Adipose tissue (tissue), 3 donors: Measurements from ENCODE around the gene IFNL2. TPM values are rescaled to one million over a fixed set of nuclear protein-coding genes. Genes with fewer than 3 reads are reported as not detected.
"Not testable (repeated sequence)": the region's sequence is repeated elsewhere in the genome, so short reads cannot be mapped to it uniquely, and the experiment has no call there.

ENCODE experiments used
- H3K27ac ChIP-seq: one replicate; pipeline ENCODE4 v1.5.1; 2013; ENCODE audit warnings: low read depth, low read length
- WGBS, 3 donors: extraction: QIAGEN DNeasy Blood & Tissue Kit; methylation state at CpG; one replicate each; pipeline ENCODE4 v1.1.7; 2013; 5-methylcytosine and 5-hydroxymethylcytosine counted together
- polyA plus RNA-seq, 3 donors: library from polyadenylated mRNA; stranded (reverse); fragments of 200-250 nt; gene quantifications; one replicate each; pipeline ENCODE4 v1.2.3, GENCODE V29; 2013
- donor health status: healthy with polysubstance abuse.
- donor health status: Bipolar disorder and iron deficiency.
- donor health status: healthy.

Gene IFNL2
- polyA plus RNA-seq, 3 donors = not detected

DNA sequence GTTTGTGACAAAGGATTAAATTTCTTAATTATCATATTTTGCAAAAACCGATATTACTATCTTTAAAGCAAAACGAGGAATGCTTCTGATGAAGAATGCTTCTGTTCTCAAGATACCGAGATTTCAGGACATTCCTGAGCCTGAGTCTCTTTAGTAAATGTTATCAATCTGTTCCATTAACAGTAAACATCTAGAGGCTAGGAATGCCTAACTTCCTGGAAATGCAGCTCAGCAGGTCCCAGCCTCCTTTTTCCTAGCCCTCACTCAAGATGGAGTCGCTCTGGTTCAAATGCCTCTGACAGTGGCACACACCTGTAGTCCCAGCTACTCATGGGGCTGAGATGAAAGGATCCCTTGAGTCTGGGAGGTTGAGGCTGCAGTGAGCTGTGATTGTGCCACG is 17.1 kb upstream of the IFNL2 start:
- 78 to 88% (median 81%) methylated on average over 5 of the region's 5 CpGs for WGBS, 3 donors
- H3K27ac ChIP-seq = no peak overlapping the region

DNA sequence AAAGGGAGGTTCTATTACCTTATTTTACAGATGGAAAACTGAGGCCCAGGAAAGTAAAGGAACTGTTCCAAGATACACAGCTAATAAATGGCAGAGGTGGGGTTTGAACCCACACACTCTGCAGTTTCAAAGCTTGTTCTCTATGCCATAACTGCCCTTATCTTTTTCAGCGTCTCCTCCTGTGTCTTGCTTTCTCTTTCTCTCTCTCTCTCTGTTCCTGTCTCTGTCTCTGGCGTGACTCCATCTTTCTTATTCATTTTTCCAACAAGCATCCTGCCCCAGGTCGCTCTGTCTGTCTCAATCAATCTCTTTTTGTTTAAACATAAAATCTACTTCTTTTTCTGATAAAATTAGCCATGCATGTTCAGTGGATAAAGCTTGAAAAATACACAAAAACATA is 16.4 kb upstream of the IFNL2 start:
- no peak overlapping the region for H3K27ac ChIP-seq
- 33 to 76% (median 39%) methylated on average over 3 of the region's 3 CpGs for WGBS, 3 donors

DNA sequence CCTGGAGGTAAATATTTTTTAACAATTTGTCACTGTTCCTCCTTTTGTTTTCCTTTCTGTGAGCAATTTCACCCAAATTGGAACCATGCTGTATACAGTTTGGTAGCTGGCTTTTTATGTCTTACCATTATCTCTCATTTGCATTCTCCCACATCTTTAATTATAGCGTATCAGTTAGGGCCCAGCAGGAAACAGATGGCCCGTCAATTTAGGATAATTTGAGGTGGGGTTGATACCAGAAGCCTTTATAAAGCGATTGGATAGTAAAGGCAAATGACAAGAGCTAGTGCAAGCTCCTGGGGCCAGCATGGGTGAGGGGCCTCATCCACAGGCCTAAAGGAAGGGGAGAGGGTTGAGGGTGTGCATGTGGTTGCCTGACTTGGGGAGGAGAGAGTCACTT is 15.7 kb upstream of the IFNL2 start:
- 30 to 80% (median 38%) methylated on average over 3 of the region's 3 CpGs for WGBS, 3 donors
- no peak overlapping the region for H3K27ac ChIP-seq

DNA sequence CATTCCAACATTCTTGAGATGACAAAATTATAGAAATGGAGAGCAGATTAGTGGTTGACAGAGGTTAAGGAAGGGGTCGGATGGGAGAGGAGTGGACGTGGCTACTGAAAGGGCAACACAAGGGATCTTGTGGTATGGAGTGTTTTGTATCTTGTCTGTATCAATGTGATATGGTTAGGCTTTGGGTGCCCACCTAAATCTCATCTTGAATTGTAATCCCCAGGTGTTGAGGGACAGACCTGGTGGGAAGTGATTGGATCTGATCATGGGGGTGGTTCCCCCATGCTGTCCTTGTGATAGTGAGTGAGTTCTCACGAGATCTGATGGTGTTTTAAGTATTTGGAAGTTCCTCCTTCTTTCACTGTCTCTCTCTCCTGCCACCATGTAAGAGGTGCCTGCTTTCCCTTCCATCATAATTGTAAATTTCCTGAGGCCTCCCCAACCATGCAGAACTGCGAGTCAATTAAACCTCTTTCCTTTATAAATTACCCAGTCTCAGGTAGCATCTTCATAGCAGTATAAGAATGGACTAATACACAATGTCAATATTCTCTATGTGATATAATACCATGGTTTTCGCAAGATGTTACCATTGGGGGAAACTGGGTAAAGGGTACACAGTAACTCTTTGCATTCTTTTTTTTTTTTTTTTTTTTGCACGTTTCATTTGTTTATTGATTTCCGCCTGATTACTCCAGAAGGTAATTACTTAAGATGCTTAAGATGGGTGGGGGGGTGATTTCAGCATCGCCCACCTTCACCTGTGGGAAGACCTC is 14.6 kb upstream of the IFNL2 start:
- 76 to 87% (median 85%) methylated on average over 8 of the region's 8 CpGs for WGBS, 3 donors
- no peak overlapping the region for H3K27ac ChIP-seq

- WGBS, 3 donors = 86 to 89% (median 86%) methylated on average over 29 of the region's 29 CpGs
These were observed 13.5 kb upstream of the IFNL2 start for GRCh38 chr19:39254531-39255345.

GRCh38 chr19:39257227-39257626 is 11.0 kb upstream of the IFNL2 start:
- 94 to 99% (median 95%) methylated on average over 4 of the region's 4 CpGs for WGBS, 3 donors
- H3K27ac ChIP-seq = no peak overlapping the region

More at GRCh38 chr19:39254531-39255345, 13.5 kb upstream of the IFNL2 start:
- no peak overlapping the region for H3K27ac ChIP-seq

GRCh38 chr19:39261704-39262103 is 6.5 kb upstream of the IFNL2 start:
- H3K27ac ChIP-seq = no peak overlapping the region
- 76 to 91% (median 81%) methylated on average over 3 of the region's 3 CpGs for WGBS, 3 donors

GRCh38 chr19:39262496-39262895 is 5.7 kb upstream of the IFNL2 start:
- WGBS, 3 donors = 87 to 93% (median 91%) methylated on average over 4 of the region's 4 CpGs
- H3K27ac ChIP-seq = no peak overlapping the region

DNA sequence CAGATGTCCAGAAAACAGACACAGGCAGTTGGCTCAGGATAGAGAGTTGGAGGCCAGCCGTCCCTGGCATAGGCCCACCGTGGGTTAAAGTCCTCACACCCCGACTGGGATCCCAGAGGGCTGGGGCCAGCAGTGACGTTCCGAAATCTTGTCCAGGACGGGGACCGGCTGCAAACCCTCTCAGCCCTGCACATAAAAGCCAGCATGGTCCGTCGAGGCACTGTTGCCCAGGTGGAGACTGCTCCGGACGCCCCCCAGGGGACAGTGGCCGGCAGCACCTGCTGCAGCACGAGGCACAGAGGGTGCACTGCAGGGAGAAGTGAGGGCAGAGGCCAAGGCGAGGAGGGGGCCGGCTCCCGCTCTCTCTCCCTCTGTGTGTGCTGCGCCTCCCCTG is 4.3 kb upstream of the IFNL2 start:
- 12 to 26% (median 17%) methylated on average over 16 to 17 of the region's 17 CpGs for WGBS, 3 donors

GRCh38 chr19:39264306-39265290 is 3.6 kb upstream of the IFNL2 start:
- H3K27ac ChIP-seq = no peak overlapping the region
- 4 to 15% (median 7%) methylated on average over 89 to 102 of the region's 102 CpGs for WGBS, 3 donors

More for the DNA sequence above, 4.3 kb upstream of the IFNL2 start:
- no peak overlapping the region for H3K27ac ChIP-seq

- H3K27ac ChIP-seq = no peak overlapping the region
- 22 to 68% (median 40%) methylated on average over 34 to 39 of the region's 39 CpGs for WGBS, 3 donors
These were observed 2.8 kb upstream of the IFNL2 start for GRCh38 chr19:39265321-39265916.

- H3K27ac ChIP-seq = not testable (repeated sequence)
- WGBS, 3 donors = 69 to 91% (median 83%) methylated on average over 7 to 10 of the region's 10 CpGs
These were observed 481 bp downstream of the IFNL2 start for GRCh38 chr19:39268531-39269223.

DNA sequence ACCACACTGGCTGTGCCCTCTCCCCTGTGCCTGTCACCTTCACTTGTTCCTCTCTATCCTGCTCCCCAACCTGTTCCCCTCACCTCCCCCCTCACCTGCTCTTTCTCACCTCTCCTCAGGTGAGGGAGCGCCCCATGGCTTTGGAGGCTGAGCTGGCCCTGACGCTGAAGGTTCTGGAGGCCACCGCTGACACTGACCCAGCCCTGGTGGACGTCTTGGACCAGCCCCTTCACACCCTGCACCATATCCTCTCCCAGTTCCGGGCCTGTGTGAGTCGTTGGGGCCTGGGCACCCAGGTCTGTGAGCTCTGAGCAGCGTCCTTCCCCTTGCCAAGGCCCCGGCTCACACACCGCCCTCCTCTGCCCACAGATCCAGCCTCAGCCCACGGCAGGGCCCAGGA is 1.2 kb downstream of the IFNL2 start:
- 75 to 76% (median 76%) methylated on average over 7 to 10 of the region's 10 CpGs for WGBS, 3 donors

GRCh38 chr19:39270036-39270871 is 2.1 kb downstream of the IFNL2 start:
- no peak overlapping the region for H3K27ac ChIP-seq
- WGBS, 3 donors = 69 to 82% (median 72%) methylated on average over 9 of the region's 9 CpGs

More for the DNA sequence above, 1.2 kb downstream of the IFNL2 start:
- not testable (repeated sequence) for H3K27ac ChIP-seq

DNA sequence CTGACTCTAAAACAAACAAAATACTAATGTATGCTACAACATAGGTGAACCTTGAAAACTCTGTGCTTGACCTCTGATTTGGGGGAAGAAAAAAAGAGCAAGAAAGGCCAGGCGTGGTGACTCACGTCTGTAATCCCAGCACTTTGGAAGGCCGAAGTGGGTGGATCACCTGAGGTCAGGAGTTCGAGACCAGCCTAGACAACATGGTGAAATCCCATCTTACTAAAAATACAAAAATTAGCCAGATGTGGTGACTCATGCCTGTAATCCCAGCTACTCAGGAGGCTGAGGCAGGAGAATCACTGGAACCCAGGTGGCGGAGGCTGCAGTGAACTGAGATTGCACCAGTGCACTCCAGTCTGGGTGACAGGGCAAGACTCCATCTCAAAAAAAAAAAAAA is 5.7 kb downstream of the IFNL2 start:
- H3K27ac ChIP-seq = not testable (repeated sequence)
- WGBS, 3 donors = 87 to 92% (median 87%) methylated on average over 5 of the region's 5 CpGs

DNA sequence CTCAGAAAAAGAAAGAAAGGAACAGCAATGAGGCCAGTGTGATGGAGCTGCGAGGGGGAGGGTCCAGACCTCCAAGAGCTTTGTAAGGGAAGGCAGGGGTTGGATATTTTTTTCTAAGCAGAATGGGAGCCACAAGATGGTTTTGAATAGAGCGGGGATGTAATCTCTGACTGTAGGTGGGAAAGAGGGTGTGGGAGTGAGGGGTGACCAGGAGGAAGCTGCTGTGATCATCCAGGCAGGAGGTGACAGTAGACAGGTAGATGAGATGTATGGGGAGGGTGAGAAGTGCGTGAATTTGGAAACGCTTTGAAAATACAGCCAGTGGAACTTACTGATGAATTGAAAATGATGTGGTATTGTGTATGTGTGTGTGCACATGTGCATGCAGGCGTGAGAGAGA is 7.4 kb downstream of the IFNL2 start:
- no peak overlapping the region for H3K27ac ChIP-seq
- 82 to 83% (median 83%) methylated on average over 5 of the region's 5 CpGs for WGBS, 3 donors

GRCh38 chr19:39276740-39277139 is 8.5 kb downstream of the IFNL2 start:
- WGBS, 3 donors = 92 to 94% (median 93%) methylated on average over 5 of the region's 5 CpGs
- H3K27ac ChIP-seq = no peak overlapping the region
